Erythroblast (primary cell): ENCODE results near the gene RABL2A.
"Not testable (repeated sequence)": the region's sequence is repeated elsewhere in the genome, so short reads cannot be mapped to it uniquely, and the experiment has no call there.

Source experiments
- GATA1 ChIP-seq: IDR thresholded peaks from 2 replicates; pipeline ENCODE4 v1.6.1; 2011; ENCODE audit warnings: low read depth, mild to moderate bottlenecking, control low read depth, low read length, moderate library complexity
- POLR2A ChIP-seq: IDR thresholded peaks from 2 replicates; pipeline ENCODE4 v1.6.1; 2011; ENCODE audit warnings: mild to moderate bottlenecking, low read length

DNA sequence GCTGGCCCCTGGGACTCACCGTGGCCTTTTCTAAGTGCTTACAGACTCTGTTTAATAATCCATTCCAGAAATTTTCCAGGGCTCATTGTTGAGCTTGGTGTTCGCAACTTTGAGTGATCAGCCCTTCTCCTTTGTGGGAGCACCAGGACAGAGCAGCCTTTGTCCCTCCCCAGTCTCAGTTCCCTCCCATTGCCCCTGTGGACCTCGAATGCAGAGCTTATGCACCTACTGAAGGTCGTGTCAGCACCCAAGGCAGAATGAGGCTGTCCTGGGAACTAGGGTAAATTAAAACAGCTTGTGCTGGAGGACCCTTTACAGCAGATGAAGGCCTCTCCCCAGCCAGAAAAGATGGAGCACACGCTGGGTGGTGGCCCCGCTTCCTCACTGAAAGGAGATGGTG is 33.8 kb upstream of the RABL2A start:
- TF ChIP-seq POLR2A, GATA1: not testable (repeated sequence)
